Nucleus accumbens (tissue), 56 donors: ENCODE results near the gene STX1B.
A peak's percentile ranks its signal among the peaks of the same experiment; 100 is the strongest.

Experiments used
- DNase-seq, 56 donors: peaks; one replicate each; lab custom pipeline; 2025; lab: John Stamatoyannopoulos, UW

STX1B gene

GRCh38 chr16:30982548-30983288 is 27.7 kb downstream of the STX1B start:
- no peak for DNase-seq

- DNase-seq = no peak
Observed at GRCh38 chr16:30980959-30981358, 29.5 kb downstream of the STX1B start.

DNA sequence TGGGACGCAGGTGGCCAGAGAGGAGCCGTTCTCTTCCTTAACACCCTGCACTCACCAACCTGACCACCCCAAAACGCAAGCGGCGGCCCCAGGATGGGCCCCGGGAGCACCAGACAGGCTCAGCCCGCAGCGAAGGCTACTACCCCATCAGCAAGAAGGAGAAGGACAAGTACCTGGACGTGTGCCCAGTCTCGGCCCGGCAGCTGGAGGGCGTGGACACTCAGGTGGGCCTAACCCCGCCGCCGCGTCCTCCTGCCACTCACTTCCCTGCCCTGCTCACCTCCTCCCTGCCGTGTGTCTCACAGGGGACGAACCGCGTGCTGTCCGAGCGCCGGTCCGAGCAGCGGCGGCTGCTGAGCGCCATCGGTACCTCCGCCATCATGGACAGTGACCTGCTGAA is 30.0 kb downstream of the STX1B start:
- DNase-seq = no peak

- no peak for DNase-seq
Observed at GRCh38 chr16:30980023-30980371, 30.4 kb downstream of the STX1B start.

DNA sequence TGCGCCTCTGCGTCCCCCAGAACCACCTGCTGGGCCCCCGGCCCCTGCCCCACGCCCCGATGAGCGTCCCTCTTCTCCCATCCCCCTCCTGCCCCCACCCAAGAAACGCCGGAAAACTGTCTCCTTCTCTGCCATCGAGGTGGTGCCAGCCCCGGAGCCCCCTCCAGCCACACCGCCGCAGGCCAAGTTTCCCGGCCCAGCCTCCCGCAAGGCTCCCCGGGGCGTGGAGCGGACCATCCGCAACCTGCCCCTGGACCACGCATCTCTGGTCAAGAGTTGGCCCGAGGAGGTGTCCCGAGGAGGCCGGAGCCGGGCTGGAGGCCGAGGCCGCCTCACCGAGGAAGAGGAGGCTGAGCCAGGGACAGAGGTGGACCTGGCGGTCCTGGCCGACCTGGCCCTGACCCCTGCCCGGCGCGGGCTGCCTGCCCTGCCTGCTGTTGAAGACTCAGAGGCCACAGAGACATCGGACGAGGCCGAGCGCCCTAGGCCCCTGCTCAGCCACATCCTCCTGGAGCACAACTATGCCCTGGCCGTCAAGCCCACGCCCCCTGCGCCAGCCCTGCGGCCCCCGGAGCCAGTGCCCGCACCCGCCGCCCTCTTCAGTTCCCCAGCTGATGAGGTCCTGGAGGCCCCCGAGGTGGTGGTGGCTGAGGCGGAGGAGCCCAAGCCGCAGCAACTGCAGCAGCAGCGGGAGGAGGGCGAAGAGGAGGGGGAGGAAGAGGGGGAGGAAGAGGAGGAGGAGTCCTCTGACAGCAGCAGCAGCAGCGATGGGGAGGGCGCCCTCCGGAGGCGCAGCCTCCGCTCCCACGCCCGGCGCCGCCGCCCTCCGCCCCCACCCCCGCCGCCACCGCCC is 31.0 kb downstream of the STX1B start:
- DNase-seq = no peak

DNA sequence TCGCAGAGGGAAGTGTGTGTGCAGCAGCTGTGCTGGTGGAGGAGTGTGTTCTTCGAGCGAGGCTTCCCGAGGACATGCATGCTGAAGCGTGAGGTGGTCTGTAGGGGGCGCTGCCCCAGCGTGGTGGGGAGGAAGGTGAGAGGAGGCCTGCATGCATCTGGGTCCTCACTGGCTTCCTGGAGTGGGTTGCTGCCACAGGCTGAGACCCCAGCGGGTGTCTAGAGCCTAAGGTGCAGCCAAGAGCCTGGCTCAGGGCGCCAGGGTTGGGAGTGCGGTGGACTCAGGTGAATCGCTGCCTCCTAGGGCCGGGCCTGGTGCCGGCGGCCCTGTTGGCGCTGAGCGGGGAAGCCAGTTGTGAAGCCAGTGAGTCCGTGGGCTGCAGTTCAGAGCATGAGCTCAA is 32.9 kb downstream of the STX1B start:
- DNase-seq = no peak

- DNase-seq = no peak
Observed at GRCh38 chr16:30976486-30976885, 34.0 kb downstream of the STX1B start.

- DNase-seq = no peak
Observed at GRCh38 chr16:30974348-30974747, 36.1 kb downstream of the STX1B start.

GRCh38 chr16:30972872-30973271 is 37.6 kb downstream of the STX1B start:
- no peak for DNase-seq

GRCh38 chr16:30971298-30971697 is 39.1 kb downstream of the STX1B start:
- DNase-seq = no peak

DNA sequence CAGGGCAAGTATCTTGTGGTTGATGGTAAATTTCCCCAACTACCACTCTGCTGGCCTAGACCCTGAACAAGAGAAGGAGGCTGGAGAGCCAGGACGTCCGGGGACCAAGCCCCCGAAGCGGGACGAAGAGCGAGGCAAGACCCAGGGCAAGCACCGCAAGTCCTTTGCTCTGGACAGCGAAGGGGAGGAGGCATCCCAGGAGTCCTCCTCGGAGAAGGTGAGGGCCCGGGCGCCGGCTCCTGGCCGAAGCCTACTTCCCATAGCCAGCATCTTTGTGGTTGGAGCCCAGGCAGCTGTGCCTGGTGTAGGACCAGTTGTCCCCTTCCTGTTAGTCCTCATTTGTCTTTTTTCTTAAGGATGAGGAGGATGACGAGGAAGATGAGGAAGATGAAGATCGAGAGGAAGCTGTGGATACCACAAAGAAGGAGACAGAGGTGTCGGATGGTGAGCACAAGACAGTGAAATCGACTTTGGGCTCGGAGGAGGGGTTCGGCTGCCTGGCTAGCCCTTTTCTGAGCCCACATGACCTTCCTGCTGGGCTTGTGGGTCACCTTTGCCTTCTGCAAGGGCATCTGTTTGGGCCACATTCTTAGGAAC is 41.1 kb downstream of the STX1B start:
- DNase-seq = no peak

GRCh38 chr16:30967795-30968194 is 42.6 kb downstream of the STX1B start:
- DNase-seq = no peak

DNA sequence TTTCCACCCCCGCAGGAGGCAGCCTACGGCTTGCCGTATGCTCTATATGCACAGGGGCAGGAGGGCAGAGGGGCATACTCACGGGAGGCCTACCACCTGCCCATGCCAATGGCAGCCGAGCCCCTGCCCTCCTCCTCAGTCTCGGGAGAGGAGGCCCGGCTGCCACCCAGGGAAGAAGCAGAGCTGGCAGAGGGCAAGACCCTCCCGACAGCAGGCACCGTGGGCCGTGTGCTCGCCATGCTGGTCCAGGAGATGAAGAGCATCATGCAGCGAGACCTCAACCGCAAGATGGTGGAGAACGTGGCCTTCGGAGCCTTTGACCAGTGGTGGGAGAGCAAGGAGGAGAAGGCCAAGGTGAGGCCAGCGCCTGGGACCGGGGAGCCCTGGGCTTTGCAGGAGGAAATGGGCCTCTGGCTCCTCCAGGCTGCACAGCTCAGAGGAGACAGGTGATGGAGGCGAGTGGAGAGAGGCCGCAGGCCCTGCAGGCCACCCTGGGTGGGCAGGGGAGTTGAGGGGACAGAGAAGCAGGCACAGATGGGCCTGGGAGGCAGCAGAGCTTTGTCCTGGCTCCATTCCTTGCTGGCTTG is 44.3 kb downstream of the STX1B start:
- no peak for DNase-seq

- no peak for DNase-seq
Observed at GRCh38 chr16:30965436-30965835, 45.0 kb downstream of the STX1B start.

GRCh38 chr16:30964574-30965226 is 45.7 kb downstream of the STX1B start:
- DNase-seq = no peak

DNA sequence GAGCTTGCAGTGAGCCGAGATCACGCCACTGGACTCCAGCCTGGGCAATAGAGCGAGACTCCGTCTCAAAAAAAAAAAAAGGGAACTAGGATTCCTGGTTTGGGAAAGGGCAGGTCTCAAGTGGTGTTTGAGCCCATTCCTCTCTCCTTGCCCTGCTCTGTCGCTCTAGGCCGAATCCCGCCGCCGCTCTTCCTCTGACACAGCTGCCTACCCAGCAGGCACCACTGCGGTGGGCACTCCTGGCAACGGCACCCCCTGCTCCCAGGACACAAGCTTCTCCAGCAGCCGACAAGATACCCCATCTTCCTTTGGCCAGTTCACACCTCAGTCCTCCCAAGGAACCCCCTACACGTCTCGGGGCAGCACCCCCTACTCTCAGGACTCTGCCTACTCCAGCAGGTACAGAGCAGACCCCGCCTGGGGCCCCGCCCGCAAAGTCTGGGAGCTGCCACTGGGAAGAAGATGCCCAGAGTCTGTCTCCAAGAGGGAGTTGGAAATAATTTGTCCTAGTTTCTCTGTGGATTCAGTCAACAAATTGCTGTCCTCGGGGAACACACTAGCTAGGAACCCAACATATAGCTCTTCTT is 46.4 kb downstream of the STX1B start:
- no peak for DNase-seq

GRCh38 chr16:30961384-30961783 is 49.1 kb downstream of the STX1B start:
- no peak for DNase-seq

GRCh38 chr16:30958175-30959079 is 52.0 kb downstream of the STX1B start:
- peak in 25 of 56 donors; percentile 30 to 82 (median 70) for DNase-seq
